ENCODE results near the gene KLC1. TPM values are rescaled to one million over a fixed set of nuclear protein-coding genes. Genes with fewer than 3 reads are reported as not detected.

KLC1 gene
- total and polyA plus RNA-seq, 7 donors: 86.4 to 256 (median 150) TPM

DNA sequence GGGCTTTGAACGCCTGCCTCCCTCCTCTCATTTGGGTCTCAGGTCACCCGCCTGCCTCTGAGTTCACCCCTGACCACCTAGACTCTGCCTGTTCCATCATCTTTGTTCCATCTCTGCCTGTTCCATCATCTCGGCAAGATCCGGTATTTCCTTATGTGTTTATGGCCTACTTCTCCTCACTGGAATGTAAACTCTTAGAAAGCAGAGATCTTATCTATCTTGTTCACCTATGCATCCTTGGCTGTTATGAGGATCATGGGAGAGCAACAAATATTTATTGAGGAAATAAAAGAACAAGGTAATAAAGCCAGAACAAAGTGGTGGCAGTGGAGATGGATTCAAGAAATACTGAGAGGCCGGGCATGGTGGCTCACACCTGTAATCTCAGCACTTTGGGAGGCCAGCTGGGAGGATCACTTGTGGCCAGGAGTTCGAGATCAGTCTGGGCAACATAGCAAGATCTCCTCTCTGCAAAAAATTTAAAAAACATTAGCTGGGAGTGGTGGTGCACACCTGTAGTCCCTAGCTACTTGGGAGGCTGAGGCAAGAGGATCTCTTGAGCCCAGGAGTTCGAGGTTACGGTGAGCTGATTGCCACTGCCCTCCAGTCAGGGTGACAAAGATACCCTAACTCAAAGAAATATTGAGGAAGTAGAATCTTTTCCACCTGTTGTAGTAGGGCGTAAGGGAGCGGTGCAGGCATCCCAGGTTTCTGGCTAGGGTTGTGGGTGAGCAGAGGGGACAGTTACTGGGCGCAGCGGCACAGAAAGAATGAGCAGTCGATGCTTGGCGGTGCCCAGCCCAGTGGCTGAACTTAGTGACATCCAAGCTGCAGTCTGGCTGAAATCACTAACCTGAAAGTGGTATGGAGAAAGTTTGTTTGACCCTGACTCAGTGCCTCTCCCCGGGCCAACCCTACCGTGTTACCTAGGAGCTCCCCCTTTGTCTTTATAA is 1.7 kb upstream of the KLC1 start:
- Histone ChIP-seq H3K27ac (peak overlapping the region; percentile 88), H3K36me3 (ENCODE audit: insufficient read depth in 1 of 2, low read depth in 1 of 2) (peaks cover 0 to 7% of the 10 kb centered on the region in 2 donors), H3K27me3 (ENCODE audit: insufficient read depth in 3 of 3, low read length in 2 of 3) (no peaks in the 10 kb centered on the region), H3K4me3 (peak overlapping the region; percentile 76), H3K9me3 (no peaks in the 10 kb centered on the region), H3K4me1 (peaks cover 44% of the 10 kb centered on the region)
- 92 to 95% (median 94%) methylated on average over 16 of the region's 16 CpGs for WGBS, 3 donors
- intact Hi-C loops (cut with DNase I): loop anchor here in 1 of 2 donors (5.0 kb wide), 1 partner anchor 65 kb away; the partner anchor contains the start of genes BAG5 and COA8
- ATAC-seq (no peak), DNase-seq (no peak)
- TF ChIP-seq CTCF (IDR thresholded peaks at IDR 0.05): no peak

GRCh38 chr14:103628221-103628683 is 759 bp upstream of the KLC1 start:
- intact Hi-C loops (cut with DNase I): loop anchor here in 1 of 2 donors (5.0 kb wide), 1 partner anchor 66 kb away; the partner anchor contains the start of genes BAG5 and COA8
- H3K27me3 ChIP-seq (ENCODE audit: insufficient read depth in 3 of 3, low read length in 2 of 3): no peaks in the 10 kb centered on the region
- peak overlapping the region; percentile 88 for H3K27ac ChIP-seq
- DNase-seq (peak; percentile 85 to 91), ATAC-seq (peak; percentile 69 to 83 (median 82))
- H3K36me3 ChIP-seq (ENCODE audit: insufficient read depth in 1 of 2, low read depth in 1 of 2): peaks cover 0 to 15% of the 10 kb centered on the region in 2 donors
- no peaks in the 10 kb centered on the region for H3K9me3 ChIP-seq
- peak overlapping the region; percentile 76 for H3K4me3 ChIP-seq
- no peak for TF ChIP-seq CTCF (IDR thresholded peaks at IDR 0.05)
- peaks cover 49% of the 10 kb centered on the region for H3K4me1 ChIP-seq
- 1 to 2% (median 1%) methylated on average over 29 to 31 of the region's 31 CpGs for WGBS, 3 donors

DNA sequence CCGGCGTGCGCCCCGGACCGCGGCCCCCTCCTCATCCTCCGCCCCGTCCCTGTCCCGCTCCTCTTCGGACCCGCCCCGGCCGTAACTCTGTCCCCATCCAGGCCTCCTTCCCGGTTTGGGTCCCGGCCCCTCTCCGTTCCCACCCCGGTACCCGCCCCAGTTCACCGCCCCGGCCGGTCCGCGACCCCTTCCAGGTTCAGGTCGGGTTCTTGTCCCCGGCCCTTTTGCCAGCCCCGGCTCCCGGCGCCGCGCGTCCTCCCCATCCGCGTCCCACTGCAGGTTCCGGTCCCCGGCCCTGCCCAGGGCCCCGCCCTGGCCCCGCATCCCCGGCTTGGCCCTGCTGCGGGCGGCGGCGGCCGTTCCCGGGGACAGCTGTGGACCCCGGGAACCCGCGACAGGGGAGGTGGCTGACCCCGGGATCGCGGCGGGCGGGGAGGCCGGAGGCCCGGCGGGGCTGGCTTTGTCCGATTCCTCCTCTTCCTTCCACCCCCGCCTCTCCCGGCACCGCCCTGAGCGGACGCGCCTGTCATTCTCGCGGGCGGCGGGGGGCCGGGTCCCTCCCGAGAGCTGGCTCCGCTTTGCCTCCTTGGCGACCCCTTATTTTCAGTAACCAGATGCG is 601 bp downstream of the KLC1 start:
- Histone ChIP-seq H3K4me3 (peak overlapping the region; percentile 76), H3K4me1 (peaks cover 53% of the 10 kb centered on the region), H3K9me3 (no peaks in the 10 kb centered on the region), H3K36me3 (ENCODE audit: insufficient read depth in 1 of 2, low read depth in 1 of 2) (peaks cover 0 to 15% of the 10 kb centered on the region in 2 donors), H3K27ac (peak overlapping the region; percentile 88), H3K27me3 (ENCODE audit: insufficient read depth in 3 of 3, low read length in 2 of 3) (no peaks in the 10 kb centered on the region)
- 1 to 2% (median 1%) methylated on average over 35 to 71 of the region's 71 CpGs for WGBS, 3 donors
- TF ChIP-seq CTCF (IDR thresholded peaks at IDR 0.05): no peak
- DNase-seq (peak; percentile 67 to 80), ATAC-seq (peak; percentile 33 to 48 (median 44))
- intact Hi-C loops (cut with DNase I): loop anchor here (5.0 kb wide), 2 partner anchors 67 to 68 kb away; partner anchors contain the start of genes BAG5 (in 1 of the 2) and COA8 (in 1 of the 2)

- Histone ChIP-seq H3K36me3 (ENCODE audit: insufficient read depth in 1 of 2, low read depth in 1 of 2) (peaks cover 0 to 15% of the 10 kb centered on the region in 2 donors), H3K4me1 (peaks cover 54% of the 10 kb centered on the region), H3K27ac (peak overlapping the region; percentile 88), H3K4me3 (peak overlapping the region; percentile 76), H3K9me3 (no peaks in the 10 kb centered on the region), H3K27me3 (ENCODE audit: insufficient read depth in 3 of 3, low read length in 2 of 3) (no peaks in the 10 kb centered on the region)
- no peak for TF ChIP-seq CTCF (IDR thresholded peaks at IDR 0.05)
- ATAC-seq: no peak
- WGBS, 3 donors: 10 to 14% (median 11%) methylated on average over 5 of the region's 5 CpGs
- intact Hi-C loops (cut with DNase I): loop anchor here in 1 of 2 donors (5.0 kb wide), 1 partner anchor 67 kb away; no protein-coding TSS in a partner anchor
- DNase-seq: no peak
Observed at GRCh38 chr14:103630364-103631108, 1.5 kb downstream of the KLC1 start.
